ENCODE measurements around the gene GSK3B.
"Not testable (repeated sequence)": the region's sequence is repeated elsewhere in the genome, so short reads cannot be mapped to it uniquely, and the experiment has no call there.

Gene GSK3B

DNA sequence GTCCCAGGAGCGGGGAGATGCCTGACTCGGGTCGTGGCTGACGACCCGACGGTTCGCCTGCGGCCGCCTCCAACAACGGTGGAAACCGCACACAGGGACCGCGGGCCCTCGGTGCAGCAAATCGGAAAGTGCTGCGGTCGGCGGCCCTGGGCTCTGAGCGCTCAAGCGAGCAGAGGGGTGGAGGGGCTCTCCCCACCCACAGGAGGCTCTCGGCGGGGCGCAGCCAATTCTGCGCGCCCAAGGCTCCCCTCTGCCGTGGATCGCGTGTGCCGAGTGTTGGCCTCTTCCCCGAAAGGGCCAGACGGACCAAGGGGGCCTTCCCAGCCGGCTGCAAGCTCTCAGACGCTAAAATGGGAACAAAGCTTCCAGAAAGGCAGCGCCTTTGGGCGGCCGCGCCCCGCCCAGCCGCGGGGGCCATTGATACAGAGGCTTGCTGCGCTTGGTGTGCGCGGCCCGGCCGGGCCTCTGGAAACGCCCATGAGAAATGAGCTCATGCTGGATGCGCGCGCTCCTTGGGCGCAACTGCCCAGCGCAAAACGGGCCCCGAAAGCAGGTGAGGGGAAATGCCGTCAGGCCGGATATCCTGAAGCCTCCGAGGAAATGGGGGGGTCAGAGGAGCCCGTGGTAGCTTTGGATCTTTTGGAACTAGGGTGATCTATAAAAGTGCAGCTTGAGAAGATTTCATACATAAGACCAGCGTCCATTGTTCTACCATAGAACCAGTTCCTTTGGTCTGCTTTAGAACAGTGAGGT, 1.2 kb upstream of the GSK3B start:
- peak; percentile 77 to 88 (median 84) for DNase-seq

DNA sequence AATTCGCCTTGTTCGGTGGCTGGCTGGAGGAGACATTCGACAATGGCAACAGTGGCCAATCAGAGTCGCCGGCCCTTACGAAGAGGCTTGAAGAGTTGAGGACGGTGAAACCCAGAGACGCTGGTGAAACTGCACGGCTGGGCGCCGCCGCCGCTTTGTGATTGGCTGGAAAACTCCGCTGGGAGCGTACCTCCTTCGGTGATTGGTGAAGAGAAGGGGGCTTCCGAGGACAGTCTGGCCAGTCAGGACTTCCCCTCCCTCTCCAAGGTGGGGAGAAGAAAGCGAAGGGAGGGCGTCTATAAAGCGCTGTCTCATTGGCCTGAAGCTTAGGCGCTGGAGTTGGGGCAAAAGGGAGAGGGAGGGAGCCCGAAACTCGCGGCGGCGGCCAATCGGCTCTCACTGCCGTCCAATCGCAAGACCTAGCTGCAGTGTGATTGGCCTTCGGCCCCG, 554 bp upstream of the GSK3B start:
- peak in 5 of 6 experiments; percentile 97 to 100 (median 99) for DNase-seq

DNA sequence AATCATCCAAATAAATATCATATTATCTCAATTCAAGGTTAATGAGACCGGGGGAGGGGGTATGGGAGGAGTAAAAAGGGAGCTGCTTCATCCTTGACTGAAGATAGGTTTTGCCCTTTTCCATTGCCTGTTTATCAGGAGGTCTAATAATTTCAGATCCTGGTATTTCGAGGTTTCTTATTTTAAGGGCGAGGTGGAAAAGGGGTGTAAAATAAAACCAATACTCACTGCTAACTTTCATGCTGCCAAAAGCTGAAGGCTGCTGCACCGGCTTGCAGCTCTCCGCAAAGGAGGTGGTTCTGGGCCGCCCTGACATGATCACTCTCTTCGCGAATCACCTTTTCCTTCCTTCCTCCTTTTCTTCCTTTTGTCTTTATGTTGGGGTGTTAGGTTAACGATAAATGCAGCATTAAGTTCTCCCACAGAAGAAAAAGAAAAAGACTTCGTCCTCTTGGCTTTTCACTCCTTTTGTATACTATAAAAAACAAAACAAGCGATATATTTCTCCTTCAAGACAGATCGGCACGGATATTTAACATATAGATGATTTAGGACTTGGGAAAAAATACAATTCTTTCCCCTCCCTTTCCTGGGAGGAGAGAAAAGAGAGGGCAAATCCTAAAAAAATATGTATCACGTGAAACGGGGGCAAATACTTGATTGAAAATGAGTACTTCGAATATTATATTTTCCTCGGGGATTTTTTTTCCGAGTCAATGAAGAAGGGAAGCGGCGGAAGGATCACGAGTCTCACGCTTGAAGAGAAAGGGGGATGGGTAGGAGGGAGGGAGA, 932 bp downstream of the GSK3B start:
- DNase-seq: peak in 2 of 6 experiments; percentile 25 to 58

DNA sequence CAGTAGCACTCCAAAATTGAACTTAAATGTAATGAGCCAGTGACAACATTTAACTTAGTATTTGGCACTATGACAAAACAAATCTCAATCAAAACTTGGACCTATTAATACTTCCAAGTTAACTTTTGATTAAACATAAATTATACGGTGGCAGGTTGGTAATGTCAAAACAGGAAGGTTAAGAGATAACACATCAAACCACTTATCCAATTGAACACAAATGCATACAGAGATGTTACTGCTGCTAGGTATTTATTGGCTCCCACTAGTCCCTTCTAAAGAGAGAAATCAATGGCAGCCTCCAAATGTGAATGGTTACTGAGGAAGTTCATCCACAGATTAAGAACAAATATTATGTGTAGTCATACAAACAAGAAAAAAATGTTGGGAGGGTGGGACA, 1.8 kb downstream of the GSK3B start:
- no peak for DNase-seq

DNA sequence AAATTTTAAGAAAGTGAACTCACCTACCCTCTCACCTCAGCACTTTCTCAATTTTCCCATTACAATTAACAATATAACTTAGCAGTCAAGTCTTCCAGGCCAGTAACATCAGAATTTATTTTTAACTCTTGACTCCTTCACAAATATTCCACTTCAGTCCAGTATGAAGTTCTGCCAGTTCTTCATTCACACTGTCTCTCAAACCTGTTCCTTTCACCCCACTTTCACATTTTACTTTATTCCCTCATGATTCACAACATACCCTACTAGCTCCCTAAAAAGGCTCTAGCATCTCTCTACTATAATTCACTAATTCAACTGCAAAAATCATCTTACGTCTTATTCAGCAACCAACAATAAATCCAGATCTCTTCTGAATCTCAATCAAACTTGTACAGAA, 3.8 kb downstream of the GSK3B start:
- DNase-seq: no peak

DNA sequence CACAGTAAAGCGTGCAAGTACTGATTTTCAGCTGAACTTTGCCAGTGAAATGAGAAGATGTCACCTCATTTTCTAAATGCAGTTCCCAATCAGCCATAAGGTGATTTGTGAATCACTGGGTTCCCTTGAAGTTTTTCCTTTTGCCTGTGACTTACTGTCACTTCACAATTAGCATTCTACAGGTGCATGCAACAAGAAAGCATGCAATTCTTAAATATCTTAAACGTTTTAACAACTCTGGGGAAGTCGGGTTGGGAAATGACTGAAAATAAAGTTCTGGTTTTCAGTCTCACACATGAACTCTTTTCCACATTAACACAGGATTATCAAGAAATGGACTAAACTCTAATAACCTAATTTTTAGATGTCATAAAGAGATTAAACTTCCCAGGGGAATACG, 5.2 kb downstream of the GSK3B start:
- no peak for DNase-seq

DNA sequence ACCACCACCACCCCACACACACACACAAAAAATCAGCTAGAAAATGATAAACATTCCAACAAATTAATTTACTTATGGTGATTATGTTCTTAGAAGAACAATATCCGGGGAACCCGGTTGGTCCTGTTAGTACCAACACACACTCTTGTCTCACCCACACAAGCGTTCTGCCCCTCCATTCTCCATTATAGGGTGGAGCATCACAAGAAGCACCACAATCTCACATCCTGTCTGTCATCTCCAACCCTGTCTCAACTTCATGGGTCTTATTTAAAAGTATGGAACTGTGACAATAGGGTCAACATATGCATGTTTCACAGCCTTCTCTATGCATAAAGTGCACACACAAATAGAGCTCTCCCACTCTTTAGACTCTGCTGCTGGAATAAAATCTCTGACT, 5.6 kb downstream of the GSK3B start:
- DNase-seq: no peak

DNA sequence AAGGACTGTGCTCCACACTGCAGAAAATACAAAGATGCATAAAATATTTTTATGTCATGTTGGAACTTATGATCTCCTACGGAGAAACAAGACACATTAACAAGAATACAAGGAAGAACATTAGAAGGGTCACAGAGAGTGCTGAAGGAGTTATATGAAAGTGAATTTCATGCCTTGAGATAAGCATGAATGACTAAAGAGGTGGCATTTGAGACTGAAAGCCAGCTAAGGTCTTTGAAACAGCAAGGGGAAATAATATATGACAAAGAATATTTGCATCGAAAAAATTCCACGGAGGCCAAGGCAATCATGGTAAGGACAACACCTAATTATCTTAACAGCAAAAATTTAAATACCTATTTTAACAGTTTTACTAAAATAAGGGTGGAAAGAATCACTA, 12.5 kb downstream of the GSK3B start:
- no peak for DNase-seq

DNA sequence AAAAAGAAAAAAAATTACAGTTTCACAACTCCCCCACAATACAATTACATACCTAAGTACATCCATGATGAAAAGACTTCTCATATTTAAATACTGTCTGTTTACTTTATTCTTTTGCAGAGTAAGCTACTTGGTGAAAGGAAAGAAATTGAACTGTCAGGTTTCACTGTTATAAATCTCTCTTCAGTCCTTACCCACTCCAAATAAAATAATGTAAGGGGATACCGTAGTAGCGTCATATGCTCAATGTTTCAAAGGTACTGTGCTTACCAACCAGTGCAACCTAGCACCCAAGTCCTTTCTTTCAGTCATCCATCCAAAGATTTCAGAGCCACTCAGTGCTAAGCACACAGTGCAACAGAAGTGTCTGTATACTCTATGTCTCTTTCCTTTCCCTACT, 13.4 kb downstream of the GSK3B start:
- no peak for DNase-seq

DNA sequence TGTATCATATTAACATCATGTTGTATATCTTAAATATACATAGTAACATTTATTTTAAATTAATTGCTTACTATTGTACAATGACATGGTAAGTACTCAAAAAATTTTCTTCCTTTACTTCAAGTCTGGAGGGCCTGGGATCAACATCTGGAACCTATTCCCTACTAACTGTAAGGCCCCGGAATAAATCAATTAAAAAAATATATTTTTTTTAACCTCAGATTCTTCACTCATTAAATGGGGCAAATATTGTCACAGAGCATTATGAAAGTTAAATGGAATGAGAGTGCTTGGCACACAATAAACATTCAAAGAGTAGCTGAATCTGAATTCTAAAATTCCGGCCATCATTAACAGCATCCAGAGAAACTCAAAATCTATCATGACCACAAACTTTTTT, 16.5 kb downstream of the GSK3B start:
- DNase-seq: no peak

DNA sequence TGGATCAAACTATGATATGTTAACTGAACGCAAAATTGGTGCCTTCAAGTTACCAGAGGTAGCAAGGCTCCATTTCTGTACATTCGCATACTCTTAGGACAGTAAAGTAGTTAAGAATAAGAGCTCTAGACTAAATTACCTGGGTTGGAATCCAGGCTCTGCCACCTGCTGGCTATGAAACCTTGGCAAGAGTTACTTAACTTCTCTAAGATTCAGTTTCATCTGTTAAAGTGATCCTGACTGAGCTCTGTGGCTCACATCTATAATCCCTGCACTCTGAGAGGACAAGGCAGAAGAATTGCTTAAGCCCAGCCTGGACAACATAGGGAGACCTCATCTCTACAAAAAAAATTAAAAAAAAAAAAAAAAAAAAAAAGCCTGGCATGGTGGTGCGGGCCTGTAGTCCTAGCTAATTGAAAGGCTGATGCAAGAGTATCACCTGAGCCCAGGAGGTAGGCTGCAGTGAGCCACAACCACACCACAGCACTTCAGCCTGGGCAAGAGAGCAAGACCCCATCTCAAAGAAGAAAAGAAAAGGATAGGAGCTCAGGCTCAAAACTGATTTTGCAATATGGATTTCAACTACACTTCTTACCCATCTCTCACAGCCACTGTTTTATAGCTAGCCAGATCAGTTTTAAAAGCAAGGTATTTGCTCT, 21.3 kb downstream of the GSK3B start:
- DNase-seq: no peak

DNA sequence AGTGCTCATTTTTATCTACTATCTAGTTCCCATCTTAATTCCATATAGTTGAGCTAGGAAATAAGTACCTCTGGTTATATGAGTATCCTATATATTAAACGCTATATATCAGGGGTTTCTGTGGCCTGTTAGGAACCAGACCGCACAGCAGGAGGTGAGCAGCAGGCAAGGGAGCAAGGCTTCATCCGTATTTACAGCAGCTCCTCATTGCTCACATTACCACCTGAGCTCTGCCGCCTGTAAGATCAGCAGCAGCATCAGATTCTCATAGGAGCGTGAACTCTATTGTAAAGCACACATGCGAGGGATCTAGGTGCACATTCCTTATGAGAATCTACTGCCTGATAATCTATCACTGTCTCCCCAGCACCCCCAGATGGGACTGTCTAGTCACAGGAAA, 23.0 kb downstream of the GSK3B start:
- no peak for DNase-seq

DNA sequence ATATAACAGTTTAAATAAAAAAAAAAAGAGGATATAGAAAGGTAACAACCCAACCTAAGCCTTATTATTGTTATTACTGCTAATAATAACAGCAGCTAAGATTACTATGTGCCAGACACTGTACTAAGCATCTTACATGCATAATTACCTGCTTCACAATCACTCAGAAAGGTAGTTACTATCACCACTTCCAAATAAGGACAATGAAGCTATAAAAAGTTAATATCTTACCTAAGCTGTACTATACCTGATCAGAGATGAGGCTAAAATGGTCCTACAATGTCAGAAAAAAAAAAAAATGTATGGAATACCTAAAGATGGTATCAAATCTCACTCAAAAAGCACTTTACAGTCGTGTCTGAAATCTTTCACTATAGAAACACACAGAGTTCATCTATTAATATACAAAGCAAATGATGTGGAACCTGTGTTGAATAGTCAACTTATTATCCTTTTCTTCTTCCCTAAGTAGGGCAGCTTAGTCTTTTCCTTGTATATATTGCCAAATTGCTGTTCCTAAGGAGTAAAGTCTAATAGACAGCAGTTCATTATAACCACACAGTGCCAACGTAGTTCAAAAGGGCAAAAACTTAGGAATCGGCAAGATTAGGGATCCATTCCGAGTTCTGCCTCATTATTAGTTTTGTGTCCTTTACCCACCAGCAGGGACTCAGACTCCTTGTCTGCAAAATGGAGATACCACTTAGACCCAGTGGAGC, 23.8 kb downstream of the GSK3B start:
- no peak for DNase-seq

DNA sequence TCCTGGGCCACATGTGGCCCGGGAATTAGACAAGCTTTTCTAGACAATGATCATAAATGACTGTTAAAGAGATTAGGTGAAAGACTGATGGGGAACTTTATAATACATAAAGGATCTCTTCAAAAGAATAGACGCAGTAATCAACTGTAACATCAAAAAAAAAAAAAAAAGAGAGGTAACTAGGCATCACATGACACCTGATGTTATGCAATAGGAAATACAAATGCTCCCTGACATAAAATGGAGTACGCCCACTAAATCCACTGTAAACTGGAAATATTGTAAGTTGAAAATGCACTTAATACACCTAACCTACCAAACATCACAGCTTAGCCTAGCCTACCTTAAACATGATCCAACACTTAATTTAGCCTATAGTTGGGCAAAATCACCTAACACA, 27.2 kb downstream of the GSK3B start:
- DNase-seq: no peak

DNA sequence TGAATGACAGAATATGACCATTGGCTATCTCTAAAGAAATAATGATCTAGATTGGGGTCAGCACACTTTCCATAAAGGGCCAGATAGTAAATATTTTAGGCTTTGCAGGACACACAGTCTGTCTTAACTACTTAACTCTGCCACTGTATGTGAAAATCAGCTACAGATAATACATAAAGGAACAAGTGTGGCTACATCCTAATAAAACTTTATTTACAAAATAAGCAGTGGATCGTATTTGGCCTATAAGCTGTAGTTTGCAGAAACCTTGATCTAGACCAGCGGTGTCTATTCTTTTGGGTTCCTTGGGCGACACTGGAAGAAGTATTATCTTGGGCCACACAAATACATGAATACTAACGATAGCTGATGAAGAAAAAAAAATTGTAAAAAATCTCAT, 27.6 kb downstream of the GSK3B start:
- no peak for DNase-seq

DNA sequence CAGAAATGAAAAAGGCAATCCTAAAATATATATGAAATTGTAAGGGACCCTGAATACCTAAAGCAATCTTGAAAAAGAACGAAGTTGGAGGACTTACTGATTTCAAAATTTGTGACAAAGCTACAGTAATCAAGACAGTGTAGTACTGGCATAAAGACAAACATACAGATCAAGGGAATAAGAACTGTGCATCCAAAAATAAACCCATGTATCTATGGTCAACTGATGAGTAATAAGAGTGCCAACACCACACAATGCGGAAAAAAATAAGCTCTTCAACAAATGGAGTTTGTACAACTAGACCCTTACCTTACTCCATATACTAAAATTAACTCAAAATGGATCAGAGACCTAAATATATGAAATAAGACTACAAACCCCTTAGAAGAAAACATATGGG, 29.6 kb downstream of the GSK3B start:
- DNase-seq: no peak

DNA sequence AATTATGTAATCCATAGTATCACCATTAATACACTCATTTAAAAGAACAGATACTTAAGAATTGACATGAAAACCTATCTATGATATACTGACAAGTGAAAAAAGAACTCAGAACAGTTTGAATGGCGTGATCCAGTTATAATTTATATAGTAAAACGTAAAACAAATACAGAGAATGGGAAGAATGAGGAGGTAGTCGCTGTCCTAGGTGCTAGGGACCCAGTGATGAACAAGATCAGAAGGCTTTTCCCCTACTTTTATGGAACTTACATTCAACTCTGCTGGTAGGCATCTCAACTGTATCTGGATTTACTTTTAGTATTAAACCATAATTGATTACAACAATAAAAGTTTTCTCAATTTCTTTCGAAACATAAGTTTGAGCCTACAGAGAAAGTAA, 31.8 kb downstream of the GSK3B start:
- no peak for DNase-seq

DNA sequence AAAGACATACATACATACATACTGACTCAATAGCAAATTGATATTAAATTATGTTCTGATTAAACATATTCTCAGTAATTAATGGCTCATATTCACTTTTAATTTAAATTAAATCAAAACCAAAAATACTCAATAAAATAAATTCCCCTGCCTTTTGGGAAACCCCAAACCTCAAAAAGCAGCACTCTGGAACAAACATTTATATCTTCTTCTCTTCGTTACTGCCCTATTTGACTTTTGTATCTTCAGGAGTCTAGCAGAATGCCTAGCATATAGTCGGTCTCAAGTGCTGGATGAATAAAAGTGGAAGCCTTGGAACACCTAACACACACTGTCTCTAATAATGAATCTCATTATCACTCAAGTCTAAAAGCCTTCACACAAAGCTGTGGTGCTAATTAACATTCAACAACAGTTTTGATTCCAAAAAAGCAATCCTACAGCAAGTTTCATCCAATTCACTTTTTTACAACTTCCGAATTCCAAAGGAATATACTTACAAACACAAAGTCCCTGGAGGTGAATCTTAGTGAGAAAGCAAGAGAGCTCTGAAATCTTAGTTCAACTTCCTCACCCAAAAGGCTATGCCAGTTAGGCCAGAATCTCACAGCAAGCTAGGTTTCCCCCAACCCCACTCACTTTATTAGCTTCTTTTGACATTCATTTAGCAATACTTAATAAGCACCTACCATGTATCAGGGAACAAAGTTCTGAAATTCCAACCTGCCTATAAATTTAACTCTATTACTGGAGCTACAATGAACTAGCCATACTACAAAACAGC, 35.0 kb downstream of the GSK3B start:
- no peak for DNase-seq

DNA sequence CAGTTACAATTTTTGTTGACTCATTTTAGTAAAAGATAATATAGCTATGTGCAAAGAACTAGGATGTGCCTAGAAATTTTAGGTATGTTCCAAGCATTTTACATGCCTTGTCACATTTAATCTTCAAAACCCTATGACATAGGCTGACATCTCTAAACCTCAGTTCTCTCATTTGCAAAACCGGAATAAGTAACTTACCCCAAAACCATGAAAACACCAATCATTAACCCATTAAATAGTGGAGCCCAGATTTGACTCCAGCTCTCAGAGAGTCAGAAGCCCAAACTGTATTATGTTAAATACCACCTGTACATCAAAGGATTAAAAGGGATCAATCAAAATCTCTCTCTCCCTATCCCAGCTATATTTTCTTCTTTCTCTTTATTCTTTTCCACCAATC, 36.6 kb downstream of the GSK3B start:
- DNase-seq: no peak

DNA sequence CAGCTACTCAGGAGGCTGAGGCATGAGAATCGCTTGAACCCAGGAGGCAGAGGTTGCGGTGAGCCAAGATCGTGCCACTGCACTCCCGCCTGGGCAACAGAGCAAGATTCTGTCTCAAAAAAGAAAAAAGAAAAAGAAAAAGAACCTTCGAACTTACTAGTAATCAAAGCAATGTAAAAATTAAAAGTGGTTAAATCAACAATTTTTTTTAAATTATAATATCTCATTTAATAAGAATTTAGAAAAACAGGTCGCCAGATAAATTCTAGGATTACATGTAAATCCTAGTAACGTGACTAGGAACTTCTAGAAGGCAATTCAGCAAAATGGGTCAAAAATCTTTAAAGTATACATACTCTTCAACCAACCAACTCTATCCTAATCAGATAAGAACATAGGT, 37.2 kb downstream of the GSK3B start:
- DNase-seq: no peak

DNA sequence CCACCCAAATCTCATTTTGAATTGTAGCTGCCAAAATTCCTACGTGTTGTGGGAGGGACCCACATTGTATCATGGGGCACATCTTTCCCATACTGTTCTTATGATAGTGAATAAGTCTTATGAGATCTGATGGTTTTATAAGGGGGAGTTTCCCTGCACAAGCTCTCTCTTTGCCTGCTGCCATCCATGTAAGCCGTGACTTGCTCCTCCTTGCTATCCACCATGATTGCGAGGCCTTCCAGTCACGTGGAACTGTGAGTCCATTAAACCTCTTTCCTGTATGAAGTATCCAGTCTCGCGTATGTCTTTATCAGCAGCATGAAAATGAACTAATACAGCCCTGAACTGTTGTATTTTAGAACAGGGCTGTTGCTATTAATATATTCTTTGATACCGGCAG, 40.6 kb downstream of the GSK3B start:
- DNase-seq: not testable (repeated sequence)

DNA sequence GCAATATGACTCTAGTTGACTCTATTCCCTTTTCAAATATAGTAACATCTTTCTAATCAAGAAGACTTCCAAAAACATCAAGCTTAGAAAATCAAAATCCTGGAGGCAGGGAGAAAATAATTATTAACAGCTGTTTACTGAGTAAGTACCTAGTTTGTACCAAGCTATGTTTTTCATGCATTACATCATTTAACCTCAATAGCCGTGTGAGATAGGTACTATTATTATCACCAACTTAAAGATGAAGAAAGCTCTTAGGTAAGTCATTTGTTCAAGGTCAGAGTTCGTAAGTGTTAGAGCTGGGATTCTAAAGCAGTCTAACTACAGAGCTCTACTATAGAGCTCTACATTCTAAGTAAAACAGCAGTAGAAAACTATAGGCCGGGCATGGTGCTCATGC, 41.6 kb downstream of the GSK3B start:
- no peak for DNase-seq
